SK-N-MC (cell line): Measurements from ENCODE around the gene POLR2L.

Source experiments
- EZH2 ChIP-seq: fragments of 200-600 bp; sonication (generic); IDR thresholded peaks from one replicate; pipeline ENCODE4 v1.6.1; 2017; ENCODE audit warnings: antibody characterized with exemption
- POLR2AphosphoS5 ChIP-seq: IDR thresholded peaks from 2 replicates; pipeline ENCODE4 v1.6.1; 2012; ENCODE audit warnings: mild to moderate bottlenecking, low read depth, low read length, borderline replicate concordance

DNA sequence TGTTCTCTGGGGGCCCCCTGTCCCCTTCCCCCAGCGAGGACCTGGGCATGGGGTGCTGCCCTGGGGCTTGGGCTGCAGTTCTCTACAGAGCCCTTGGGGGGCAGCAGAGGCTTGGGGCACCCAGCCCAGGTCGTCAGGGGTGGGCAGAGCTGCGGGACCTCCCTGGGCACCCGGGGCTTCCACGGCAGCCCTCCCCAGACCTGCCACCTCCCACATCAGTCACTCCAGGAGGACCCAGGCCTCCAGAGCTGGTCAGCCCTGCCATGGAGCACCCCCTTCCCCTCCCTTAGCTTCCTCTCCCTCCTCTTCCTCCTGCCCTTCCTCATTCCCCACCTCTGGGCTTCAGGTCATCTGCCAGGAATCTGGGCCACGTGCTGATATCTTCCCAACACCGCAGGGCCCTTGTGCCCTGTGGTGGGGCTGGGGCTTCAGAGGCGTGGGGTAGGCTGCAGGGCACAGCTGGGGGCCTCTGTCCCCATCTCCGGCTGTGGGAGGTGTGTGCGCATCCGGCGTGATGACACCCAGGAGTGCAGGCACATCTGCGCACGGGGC lies 6.1 kb upstream of the POLR2L start:
- TF ChIP-seq POLR2AphosphoS5 (no peak; the same call in 1 of the 2 replicates), EZH2 (no peak)
